ENCODE measurements around the gene CCNB2. TPM values are rescaled to one million over a fixed set of nuclear protein-coding genes. Genes with fewer than 3 reads are reported as not detected.
"Not testable (repeated sequence)": the region's sequence is repeated elsewhere in the genome, so short reads cannot be mapped to it uniquely, and the experiment has no call there.

CCNB2 gene
- polyA plus RNA-seq, 1 donor from 2014 or later = 0.79 TPM

DNA sequence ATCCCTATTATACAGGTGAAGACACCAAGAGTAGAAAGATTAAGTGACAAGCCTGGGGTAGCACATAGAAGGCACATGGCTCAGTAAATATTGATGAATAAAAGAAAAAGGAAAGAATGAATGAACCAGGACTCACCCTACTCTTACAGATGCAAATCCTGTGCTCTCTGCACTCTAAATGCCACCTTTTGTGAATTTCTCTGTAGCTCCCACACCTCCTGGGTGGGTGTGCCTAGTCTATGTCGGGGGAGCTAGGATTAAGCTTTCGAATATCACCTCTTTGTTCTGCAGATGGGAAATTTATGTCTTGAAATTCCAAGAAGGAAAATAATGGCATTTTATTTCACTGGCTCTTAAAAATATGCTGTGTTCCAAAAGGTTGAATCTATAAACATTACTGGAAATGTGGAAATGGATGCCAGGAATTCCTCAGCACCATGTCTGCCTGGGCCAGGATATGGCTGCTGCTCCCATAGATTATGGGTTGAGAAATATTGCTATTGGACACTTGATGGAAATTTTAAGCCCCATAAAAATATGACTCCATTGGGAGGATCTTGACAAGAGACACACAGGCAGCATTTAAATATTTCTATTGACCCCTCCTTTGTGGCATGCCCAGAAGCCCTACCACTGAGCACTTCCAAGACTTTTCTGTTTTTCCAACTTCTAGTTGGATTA is 43.3 kb downstream of the CCNB2 start:
- Mint-ChIP-seq H3K4me3 (no peak overlapping the region), H3K4me1 (no peaks in the 10 kb centered on the region), H3K27ac (peak overlapping the region in 1 of 3 donors; percentile 49), H3K27me3 (no peaks in the 10 kb centered on the region), H3K36me3 (no peaks in the 10 kb centered on the region), H3K9me3 (no peaks in the 10 kb centered on the region)

DNA sequence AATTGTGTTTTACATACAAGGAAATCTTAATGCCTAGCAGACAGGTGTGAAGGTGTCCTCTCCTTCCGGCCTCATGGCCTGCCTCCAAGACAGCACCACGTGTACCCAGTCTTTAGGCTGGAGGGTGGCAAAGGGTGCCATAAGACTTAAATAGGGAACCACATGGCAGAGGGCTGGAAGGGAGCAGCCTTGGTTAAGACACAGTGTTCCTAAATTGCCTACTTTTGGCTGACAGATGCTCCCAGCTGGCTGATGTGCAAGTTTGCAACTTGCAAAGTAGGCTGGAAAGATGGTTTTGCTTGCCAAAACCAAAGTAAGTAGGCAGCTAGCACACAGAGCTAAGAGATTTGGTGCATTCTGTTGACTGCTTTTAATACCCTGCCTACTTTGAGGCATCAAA is 45.2 kb downstream of the CCNB2 start:
- H3K27me3 Mint-ChIP-seq = no peaks in the 10 kb centered on the region
- no peak overlapping the region for H3K4me3 Mint-ChIP-seq
- no peaks in the 10 kb centered on the region for H3K4me1 Mint-ChIP-seq
- H3K9me3 Mint-ChIP-seq = no peaks in the 10 kb centered on the region
- no peak overlapping the region for H3K27ac Mint-ChIP-seq
- H3K36me3 Mint-ChIP-seq = peaks cover 1% of the 10 kb centered on the region

- Mint-ChIP-seq H3K27ac (no peak overlapping the region), H3K27me3 (no peaks in the 10 kb centered on the region), H3K9me3 (no peaks in the 10 kb centered on the region), H3K4me3 (no peak overlapping the region), H3K36me3 (peaks cover 1% of the 10 kb centered on the region), H3K4me1 (no peaks in the 10 kb centered on the region)
Observed at GRCh38 chr15:59152694-59153450, 47.9 kb downstream of the CCNB2 start.

GRCh38 chr15:59153466-59153865 is 48.5 kb downstream of the CCNB2 start:
- no peak overlapping the region for H3K27ac Mint-ChIP-seq
- no peaks in the 10 kb centered on the region for H3K27me3 Mint-ChIP-seq
- no peak overlapping the region for H3K4me3 Mint-ChIP-seq
- H3K9me3 Mint-ChIP-seq = no peaks in the 10 kb centered on the region
- no peaks in the 10 kb centered on the region for H3K4me1 Mint-ChIP-seq
- peaks cover 1% of the 10 kb centered on the region for H3K36me3 Mint-ChIP-seq

DNA sequence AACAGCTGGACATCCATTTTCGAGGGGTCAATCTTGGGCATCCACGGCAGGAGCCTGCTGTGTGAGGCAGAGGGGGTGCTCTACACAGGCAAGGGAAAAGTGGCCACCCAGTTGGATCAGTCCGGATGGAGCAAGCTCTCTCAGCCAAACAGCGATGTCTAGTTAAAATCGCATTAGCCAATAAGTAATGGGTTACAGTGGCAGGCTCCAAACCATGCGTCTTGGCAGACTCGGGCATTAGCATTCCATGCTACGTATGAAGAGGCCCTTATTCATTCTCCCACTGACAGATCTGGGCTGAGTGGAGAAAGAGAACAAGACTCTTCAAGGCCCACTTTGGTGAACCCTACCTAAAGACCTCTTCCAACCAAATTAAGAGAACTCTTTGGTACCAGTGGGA is 49.3 kb downstream of the CCNB2 start:
- H3K9me3 Mint-ChIP-seq = no peaks in the 10 kb centered on the region
- no peak overlapping the region for H3K27ac Mint-ChIP-seq
- no peak overlapping the region for H3K4me3 Mint-ChIP-seq
- no peaks in the 10 kb centered on the region for H3K4me1 Mint-ChIP-seq
- no peaks in the 10 kb centered on the region for H3K27me3 Mint-ChIP-seq
- peaks cover 1% of the 10 kb centered on the region for H3K36me3 Mint-ChIP-seq

DNA sequence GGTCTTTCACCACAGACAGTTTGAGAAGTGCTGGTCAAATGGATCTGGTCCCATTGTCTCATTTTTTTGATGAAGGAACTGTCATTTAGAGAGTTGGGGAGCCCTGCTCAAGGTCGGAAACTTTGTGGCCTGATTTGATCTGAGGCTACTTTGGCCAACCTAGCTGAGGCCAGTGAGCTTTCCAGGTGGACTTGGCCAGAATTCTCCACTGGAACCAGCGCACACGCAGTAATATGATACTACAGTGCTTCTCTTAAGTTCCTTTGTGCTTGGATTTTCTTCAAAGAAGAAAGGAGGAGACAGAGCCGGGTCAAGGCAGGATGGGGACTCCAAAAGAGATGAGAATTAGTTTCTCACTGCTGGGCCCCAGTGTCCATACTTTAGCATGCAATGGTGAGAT is 50.5 kb downstream of the CCNB2 start:
- Mint-ChIP-seq H3K9me3 (no peaks in the 10 kb centered on the region), H3K27ac (no peak overlapping the region), H3K27me3 (no peaks in the 10 kb centered on the region), H3K36me3 (peaks cover 1% of the 10 kb centered on the region), H3K4me1 (no peaks in the 10 kb centered on the region), H3K4me3 (no peak overlapping the region)

GRCh38 chr15:59157396-59157795 is 52.5 kb downstream of the CCNB2 start:
- Mint-ChIP-seq H3K4me3 (no peak overlapping the region), H3K9me3 (no peaks in the 10 kb centered on the region), H3K27ac (no peak overlapping the region), H3K27me3 (no peaks in the 10 kb centered on the region), H3K4me1 (no peaks in the 10 kb centered on the region), H3K36me3 (peaks cover 1% of the 10 kb centered on the region)

GRCh38 chr15:59157840-59158700 is 53.1 kb downstream of the CCNB2 start:
- Mint-ChIP-seq H3K36me3 (peaks cover 1% of the 10 kb centered on the region), H3K9me3 (no peaks in the 10 kb centered on the region), H3K4me1 (no peaks in the 10 kb centered on the region), H3K27me3 (no peaks in the 10 kb centered on the region), H3K27ac (no peak overlapping the region), H3K4me3 (no peak overlapping the region)

GRCh38 chr15:59158701-59159034 is 53.7 kb downstream of the CCNB2 start:
- Mint-ChIP-seq H3K27ac (no peak overlapping the region), H3K4me3 (no peak overlapping the region), H3K27me3 (no peaks in the 10 kb centered on the region), H3K9me3 (no peaks in the 10 kb centered on the region), H3K4me1 (no peaks in the 10 kb centered on the region), H3K36me3 (peaks cover 1% of the 10 kb centered on the region)

- Mint-ChIP-seq H3K9me3 (no peaks in the 10 kb centered on the region), H3K27me3 (no peaks in the 10 kb centered on the region), H3K27ac (no peak overlapping the region), H3K36me3 (peaks cover 1% of the 10 kb centered on the region), H3K4me3 (no peak overlapping the region), H3K4me1 (peaks cover 0 to 2% (median 0%) of the 10 kb centered on the region in 3 donors)
Observed at GRCh38 chr15:59159210-59159609, 54.3 kb downstream of the CCNB2 start.

GRCh38 chr15:59160880-59161593 is 56.1 kb downstream of the CCNB2 start:
- Mint-ChIP-seq H3K36me3 (no peaks in the 10 kb centered on the region), H3K4me3 (no peak overlapping the region), H3K27me3 (no peaks in the 10 kb centered on the region), H3K27ac (no peak overlapping the region), H3K4me1 (peaks cover 0 to 2% (median 0%) of the 10 kb centered on the region in 3 donors), H3K9me3 (no peaks in the 10 kb centered on the region)

DNA sequence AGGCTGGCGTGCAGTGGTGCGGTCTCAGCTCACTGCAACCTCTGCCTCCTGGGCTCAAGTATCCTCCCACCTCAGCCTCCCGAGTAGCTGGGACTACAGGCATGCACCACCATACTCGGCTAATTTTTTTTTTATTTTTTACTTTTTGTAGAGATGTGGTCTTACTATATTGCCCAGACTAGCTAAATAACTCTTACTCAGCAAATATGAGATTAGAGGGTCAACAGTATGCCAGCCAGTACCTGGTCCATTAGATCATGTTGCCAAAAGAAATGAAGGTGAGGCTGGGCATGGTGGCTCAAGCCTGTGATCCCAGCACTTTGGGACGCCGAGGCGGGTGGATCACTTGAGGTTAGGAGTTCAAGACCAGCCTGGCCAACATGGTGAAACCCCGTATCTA is 57.1 kb downstream of the CCNB2 start:
- not testable (repeated sequence) for H3K27me3 Mint-ChIP-seq

GRCh38 chr15:59165726-59166125 is 60.8 kb downstream of the CCNB2 start:
- H3K4me3 Mint-ChIP-seq = no peak overlapping the region
- H3K9me3 Mint-ChIP-seq = no peaks in the 10 kb centered on the region
- no peaks in the 10 kb centered on the region for H3K27me3 Mint-ChIP-seq
- no peak overlapping the region for H3K27ac Mint-ChIP-seq
- peaks cover 0 to 4% (median 0%) of the 10 kb centered on the region in 3 donors for H3K4me1 Mint-ChIP-seq
- peaks cover 2% of the 10 kb centered on the region for H3K36me3 Mint-ChIP-seq

More for the DNA sequence above, 57.1 kb downstream of the CCNB2 start:
- peak overlapping the region in 1 of 3 donors; percentile 1 for H3K27ac Mint-ChIP-seq
- not testable (repeated sequence) for H3K4me3 Mint-ChIP-seq, H3K9me3 Mint-ChIP-seq, H3K36me3 Mint-ChIP-seq, H3K4me1 Mint-ChIP-seq

DNA sequence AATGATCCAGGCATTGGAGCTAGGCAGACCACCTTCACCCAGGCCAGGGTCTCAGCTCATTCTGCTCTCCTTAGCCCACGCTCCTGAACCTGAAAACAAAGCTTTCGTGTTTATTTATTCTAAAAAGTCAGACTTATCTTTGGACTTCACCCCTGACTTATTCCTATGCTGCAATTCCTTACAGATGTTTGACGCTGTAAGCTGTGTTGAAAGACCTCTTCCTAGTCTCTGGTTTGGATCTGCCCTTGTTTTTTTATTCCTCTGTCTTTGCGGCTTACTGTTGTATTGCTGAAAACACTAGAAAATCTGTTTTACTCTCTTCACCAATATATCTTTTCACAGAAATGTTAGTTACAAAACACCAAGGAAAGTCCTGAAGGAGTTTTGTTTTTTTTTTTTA is 61.2 kb downstream of the CCNB2 start:
- H3K9me3 Mint-ChIP-seq = no peaks in the 10 kb centered on the region
- H3K27me3 Mint-ChIP-seq = no peaks in the 10 kb centered on the region
- no peak overlapping the region for H3K27ac Mint-ChIP-seq
- H3K36me3 Mint-ChIP-seq = peaks cover 2% of the 10 kb centered on the region
- peaks cover 0 to 4% (median 0%) of the 10 kb centered on the region in 3 donors for H3K4me1 Mint-ChIP-seq
- no peak overlapping the region for H3K4me3 Mint-ChIP-seq
